Measurements from ENCODE around the gene MEF2C.

DNA sequence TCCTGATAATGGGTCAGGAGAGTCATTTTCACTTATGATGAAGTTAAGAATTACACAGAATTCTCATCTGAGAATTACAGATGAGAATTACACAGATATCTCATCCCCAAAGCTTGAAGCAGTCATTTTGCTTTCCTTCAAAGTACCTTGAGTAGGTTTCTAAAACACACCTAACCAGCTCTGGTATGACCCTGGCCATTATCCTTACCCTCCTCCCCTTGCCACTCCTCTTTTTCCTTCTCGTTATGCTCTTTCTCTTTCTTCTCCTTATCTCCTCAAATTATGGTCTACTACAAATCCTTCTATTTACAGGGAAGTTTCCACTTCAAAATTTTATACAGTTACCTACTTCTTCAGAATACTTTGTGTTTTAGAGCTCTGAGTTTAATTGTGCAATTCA is 44.5 kb downstream of the MEF2C start:
- TF ChIP-seq, protein P1, sequence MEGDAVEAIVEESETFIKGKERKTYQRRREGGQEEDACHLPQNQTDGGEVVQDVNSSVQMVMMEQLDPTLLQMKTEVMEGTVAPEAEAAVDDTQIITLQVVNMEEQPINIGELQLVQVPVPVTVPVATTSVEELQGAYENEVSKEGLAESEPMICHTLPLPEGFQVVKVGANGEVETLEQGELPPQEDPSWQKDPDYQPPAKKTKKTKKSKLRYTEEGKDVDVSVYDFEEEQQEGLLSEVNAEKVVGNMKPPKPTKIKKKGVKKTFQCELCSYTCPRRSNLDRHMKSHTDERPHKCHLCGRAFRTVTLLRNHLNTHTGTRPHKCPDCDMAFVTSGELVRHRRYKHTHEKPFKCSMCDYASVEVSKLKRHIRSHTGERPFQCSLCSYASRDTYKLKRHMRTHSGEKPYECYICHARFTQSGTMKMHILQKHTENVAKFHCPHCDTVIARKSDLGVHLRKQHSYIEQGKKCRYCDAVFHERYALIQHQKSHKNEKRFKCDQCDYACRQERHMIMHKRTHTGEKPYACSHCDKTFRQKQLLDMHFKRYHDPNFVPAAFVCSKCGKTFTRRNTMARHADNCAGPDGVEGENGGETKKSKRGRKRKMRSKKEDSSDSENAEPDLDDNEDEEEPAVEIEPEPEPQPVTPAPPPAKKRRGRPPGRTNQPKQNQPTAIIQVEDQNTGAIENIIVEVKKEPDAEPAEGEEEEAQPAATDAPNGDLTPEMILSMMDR (IDR thresholded peaks at IDR 0.05), result no peak
- TF ChIP-seq POLR2A (IDR thresholded peaks at IDR 0.05) (no peak), EP300 (IDR thresholded peaks at IDR 0.05) (no peak), POLR2AphosphoS5 (IDR thresholded peaks at IDR 0.05) (no peak)

Measured in sigmoid colon (tissue), 4 donors.